Measurements from ENCODE around the gene IFNK. TPM values are rescaled to one million over a fixed set of nuclear protein-coding genes. Genes with fewer than 3 reads are reported as not detected.

Gene IFNK
- total RNA-seq, 2 donors from 2014 or later, result not detected

GRCh38 chr9:27534658-27535209 lies 10.6 kb downstream of the IFNK start:
- intact Hi-C loops (cut with DNase I), result no loop called here
- no peak for DNase-seq (ENCODE audit: low spot score)

GRCh38 chr9:27535701-27536118 lies 11.6 kb downstream of the IFNK start:
- intact Hi-C loops (cut with DNase I), result no loop called here

GRCh38 chr9:27536168-27536567 lies 12.1 kb downstream of the IFNK start:
- no peak for DNase-seq (ENCODE audit: low spot score)
- intact Hi-C loops (cut with DNase I), result no loop called here

More at GRCh38 chr9:27535701-27536118, 11.6 kb downstream of the IFNK start:
- no peak for DNase-seq (ENCODE audit: low spot score)

GRCh38 chr9:27537027-27537435 lies 12.9 kb downstream of the IFNK start:
- DNase-seq (ENCODE audit: low spot score), result no peak
- intact Hi-C loops (cut with DNase I), result no loop called here

- intact Hi-C loops (cut with DNase I), result no loop called here
- no peak for DNase-seq (ENCODE audit: low spot score)
Measured at GRCh38 chr9:27537756-27538155, 13.7 kb downstream of the IFNK start.

GRCh38 chr9:27538647-27539046 lies 14.6 kb downstream of the IFNK start:
- DNase-seq (ENCODE audit: low spot score), result no peak
- intact Hi-C loops (cut with DNase I), result no loop called here

- intact Hi-C loops (cut with DNase I), result no loop called here
- DNase-seq (ENCODE audit: low spot score), result no peak
Measured at GRCh38 chr9:27539479-27540441, 15.7 kb downstream of the IFNK start.

- DNase-seq (ENCODE audit: low spot score), result no peak
- intact Hi-C loops (cut with DNase I), result no loop called here
Measured at GRCh38 chr9:27540502-27540901, 16.4 kb downstream of the IFNK start.

- intact Hi-C loops (cut with DNase I), result no loop called here
Measured at GRCh38 chr9:27541740-27542139, 17.6 kb downstream of the IFNK start.

GRCh38 chr9:27542508-27542907 lies 18.4 kb downstream of the IFNK start:
- DNase-seq (ENCODE audit: low spot score), result no peak
- intact Hi-C loops (cut with DNase I), result no loop called here

More at GRCh38 chr9:27541740-27542139, 17.6 kb downstream of the IFNK start:
- DNase-seq (ENCODE audit: low spot score), result no peak

- DNase-seq (ENCODE audit: low spot score), result no peak
- intact Hi-C loops (cut with DNase I), result loop anchor here (5.0 kb wide), 2 partner anchors 208 to 213 kb away; no protein-coding TSS in a partner anchor
Measured at GRCh38 chr9:27545471-27545870, 21.4 kb downstream of the IFNK start.

- intact Hi-C loops (cut with DNase I), result loop anchor here (5.0 kb wide), 2 partner anchors 211 to 216 kb away; no protein-coding TSS in a partner anchor
- DNase-seq (ENCODE audit: low spot score), result no peak
Measured at GRCh38 chr9:27548055-27548741, 24.1 kb downstream of the IFNK start.

- DNase-seq (ENCODE audit: low spot score), result no peak
Measured at GRCh38 chr9:27549196-27549755, 25.2 kb downstream of the IFNK start.

GRCh38 chr9:27554712-27555111 lies 30.6 kb downstream of the IFNK start:
- intact Hi-C loops (cut with DNase I), result no loop called here
- DNase-seq (ENCODE audit: low spot score), result no peak

More at GRCh38 chr9:27549196-27549755, 25.2 kb downstream of the IFNK start:
- intact Hi-C loops (cut with DNase I), result loop anchor here (5.0 kb wide), 2 partner anchors 212 to 217 kb away; no protein-coding TSS in a partner anchor

- DNase-seq (ENCODE audit: low spot score), result no peak
Measured at GRCh38 chr9:27556470-27556869, 32.4 kb downstream of the IFNK start.

GRCh38 chr9:27558307-27558706 lies 34.2 kb downstream of the IFNK start:
- no peak for DNase-seq (ENCODE audit: low spot score)

More at GRCh38 chr9:27556470-27556869, 32.4 kb downstream of the IFNK start:
- intact Hi-C loops (cut with DNase I), result no loop called here

GRCh38 chr9:27560457-27560856 lies 36.4 kb downstream of the IFNK start:
- intact Hi-C loops (cut with DNase I), result no loop called here
- DNase-seq (ENCODE audit: low spot score), result no peak

More at GRCh38 chr9:27558307-27558706, 34.2 kb downstream of the IFNK start:
- intact Hi-C loops (cut with DNase I), result no loop called here

- intact Hi-C loops (cut with DNase I), result no loop called here
Measured at GRCh38 chr9:27561685-27562084, 37.6 kb downstream of the IFNK start.

GRCh38 chr9:27563738-27564430 lies 39.8 kb downstream of the IFNK start:
- intact Hi-C loops (cut with DNase I), result no loop called here
- no peak for DNase-seq (ENCODE audit: low spot score)

More at GRCh38 chr9:27561685-27562084, 37.6 kb downstream of the IFNK start:
- no peak for DNase-seq (ENCODE audit: low spot score)
